B cell (primary cell): ENCODE data around the gene PHF12.

Source experiments
- EZH2 ChIP-seq: IDR thresholded peaks from 2 replicates; pipeline ENCODE4 v1.6.1; 2012; ENCODE audit warnings: borderline replicate concordance, low read depth, mild to moderate bottlenecking, moderate library complexity, low read length; ENCODE audit not compliant: insufficient read depth, poor library complexity, severe bottlenecking
- TF ChIP-seq, protein P1 (sequence below): fragments of 200-600 bp; IDR thresholded peaks from one replicate; pipeline ENCODE4 v1.8.0; 2022; ENCODE audit warnings: antibody characterized with exemption, mild to moderate bottlenecking

DNA sequence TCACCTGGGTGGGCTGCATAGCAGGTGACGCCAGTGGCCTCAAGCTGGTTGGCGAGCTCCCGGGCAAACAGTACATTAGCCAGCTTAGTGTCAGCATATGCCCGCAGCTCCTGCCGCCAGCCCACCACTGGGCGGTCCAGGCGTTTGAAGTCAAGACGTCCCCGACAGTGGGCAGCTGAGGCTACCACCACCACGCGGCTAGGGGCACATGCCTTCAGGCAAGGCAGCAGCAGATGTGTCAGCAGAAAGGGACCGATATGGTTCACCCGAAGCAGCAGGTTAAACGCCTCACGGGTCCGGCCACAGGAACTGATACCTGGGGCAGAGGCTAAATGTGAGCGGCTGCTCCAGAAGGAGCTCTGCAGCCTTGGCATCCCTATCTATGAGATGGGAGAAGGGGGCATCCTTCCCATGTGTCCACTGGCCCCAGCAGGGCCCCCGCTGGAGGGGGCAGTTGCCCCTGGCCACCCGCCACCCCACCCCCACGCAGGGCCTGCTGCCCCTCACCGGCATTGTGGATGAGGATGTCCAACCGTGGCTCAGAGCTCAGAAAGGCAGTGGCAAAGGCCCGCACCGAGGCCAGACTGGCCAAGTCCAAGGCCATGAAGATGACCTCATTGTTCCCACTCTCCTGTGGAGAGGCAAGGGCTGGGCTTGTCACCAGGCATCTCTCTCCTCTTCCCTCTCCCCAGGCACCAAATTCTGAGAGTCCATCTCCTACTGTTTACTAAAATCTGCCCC lies 50.2 kb downstream of the PHF12 start:
- TF ChIP-seq, protein P1, sequence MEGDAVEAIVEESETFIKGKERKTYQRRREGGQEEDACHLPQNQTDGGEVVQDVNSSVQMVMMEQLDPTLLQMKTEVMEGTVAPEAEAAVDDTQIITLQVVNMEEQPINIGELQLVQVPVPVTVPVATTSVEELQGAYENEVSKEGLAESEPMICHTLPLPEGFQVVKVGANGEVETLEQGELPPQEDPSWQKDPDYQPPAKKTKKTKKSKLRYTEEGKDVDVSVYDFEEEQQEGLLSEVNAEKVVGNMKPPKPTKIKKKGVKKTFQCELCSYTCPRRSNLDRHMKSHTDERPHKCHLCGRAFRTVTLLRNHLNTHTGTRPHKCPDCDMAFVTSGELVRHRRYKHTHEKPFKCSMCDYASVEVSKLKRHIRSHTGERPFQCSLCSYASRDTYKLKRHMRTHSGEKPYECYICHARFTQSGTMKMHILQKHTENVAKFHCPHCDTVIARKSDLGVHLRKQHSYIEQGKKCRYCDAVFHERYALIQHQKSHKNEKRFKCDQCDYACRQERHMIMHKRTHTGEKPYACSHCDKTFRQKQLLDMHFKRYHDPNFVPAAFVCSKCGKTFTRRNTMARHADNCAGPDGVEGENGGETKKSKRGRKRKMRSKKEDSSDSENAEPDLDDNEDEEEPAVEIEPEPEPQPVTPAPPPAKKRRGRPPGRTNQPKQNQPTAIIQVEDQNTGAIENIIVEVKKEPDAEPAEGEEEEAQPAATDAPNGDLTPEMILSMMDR = no peak
- no peak for TF ChIP-seq EZH2
